HPDE6-E6E7 (cell line): Measurements from ENCODE around the gene PLXND1.

Experiments used
- DNase-seq: peaks from one replicate; pipeline ENCODE4 v3.0.0; 2011; ENCODE audit warnings: missing footprints; ENCODE audit errors: extremely low spot score

The PLXND1 gene

GRCh38 chr3:129562803-129563202 lies 43.7 kb downstream of the PLXND1 start:
- DNase-seq = no peak

DNA sequence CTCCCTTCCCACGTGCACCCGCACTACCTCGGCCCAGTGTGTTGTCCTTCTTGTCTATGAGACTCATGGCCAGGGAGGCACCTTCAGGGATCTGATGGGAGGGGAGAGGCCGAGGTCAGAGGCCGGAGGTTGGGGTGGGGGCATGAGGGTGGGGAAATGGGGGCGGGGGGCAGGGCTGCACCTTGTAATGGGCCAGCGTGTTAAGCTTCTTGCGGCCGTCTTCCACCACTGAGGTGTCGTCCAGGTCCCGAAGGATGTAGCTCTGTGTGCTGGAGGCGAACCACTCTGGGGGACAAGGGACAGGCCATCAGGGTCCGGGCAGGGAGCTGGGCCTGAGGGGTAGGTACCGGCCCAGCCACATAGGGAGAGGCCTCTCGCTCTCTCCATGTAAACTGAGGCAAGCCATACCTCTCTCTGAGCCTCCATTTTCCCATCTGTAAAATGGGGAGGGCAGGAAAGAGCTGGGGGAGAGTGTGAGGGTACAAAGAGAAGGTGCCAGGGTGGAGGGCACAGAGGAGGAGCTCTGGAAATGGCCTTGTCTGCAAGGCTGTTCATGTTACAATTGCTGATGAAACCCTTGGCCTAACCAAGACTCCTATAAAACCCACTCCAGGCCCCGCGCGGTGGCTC lies 44.7 kb downstream of the PLXND1 start:
- DNase-seq = no peak

DNA sequence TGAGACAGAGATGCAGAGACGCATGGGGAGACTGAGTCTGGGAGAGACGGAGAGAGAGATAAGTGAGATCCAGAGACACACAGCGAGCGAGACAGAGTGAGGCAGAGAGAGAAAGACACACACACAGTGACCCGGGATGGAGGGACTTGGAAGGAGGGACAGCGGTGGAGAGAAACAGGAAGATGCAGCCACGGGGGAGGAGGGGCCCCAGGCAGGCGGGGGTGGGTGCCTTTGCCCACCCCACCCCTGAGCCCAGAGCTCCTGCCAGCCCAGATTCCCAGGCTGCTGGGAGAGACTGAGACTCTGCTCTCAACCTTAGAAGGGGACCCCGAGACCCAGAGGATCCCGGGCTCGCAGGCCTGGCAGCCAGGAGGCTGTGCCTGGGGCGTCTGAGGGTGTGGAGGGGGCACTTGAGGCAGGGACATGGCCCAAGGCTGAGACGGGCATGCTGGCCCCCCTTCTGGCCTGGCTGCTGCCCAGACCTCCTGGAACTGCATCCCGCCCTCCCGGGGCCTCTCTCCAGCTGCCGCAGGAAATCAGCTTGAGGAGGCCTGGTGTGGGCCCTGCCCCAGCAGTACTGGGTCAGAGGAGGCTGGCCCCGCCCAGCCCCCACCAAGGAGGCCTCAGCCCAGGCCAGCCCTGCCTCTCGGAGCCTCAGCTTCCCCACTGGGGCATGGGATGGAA lies 45.4 kb downstream of the PLXND1 start:
- no peak for DNase-seq

DNA sequence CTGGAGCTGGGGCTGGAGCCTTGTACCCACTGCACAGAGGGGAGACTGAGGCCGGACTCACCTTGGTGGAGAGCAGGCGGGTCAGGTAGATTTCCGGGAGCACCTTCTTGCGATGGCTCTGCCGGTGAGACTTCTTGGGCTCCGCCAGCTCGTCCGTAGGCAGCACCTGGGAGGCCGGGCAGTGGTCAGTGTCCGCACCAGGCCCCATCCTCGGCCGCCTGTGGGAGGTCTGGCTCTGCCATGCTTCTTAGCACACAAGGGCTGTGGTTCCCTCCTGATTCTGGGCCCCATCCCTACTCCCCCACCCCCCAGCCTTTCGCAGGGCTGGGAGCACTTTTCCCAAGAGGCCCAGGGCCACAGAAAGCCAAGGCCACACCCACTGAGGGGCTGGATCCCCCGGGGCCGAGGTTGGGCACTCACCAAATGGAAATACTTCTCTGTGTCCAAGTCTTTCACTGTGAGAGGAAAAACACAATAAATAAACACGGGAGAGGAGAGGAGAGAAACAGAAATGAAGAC lies 46.1 kb downstream of the PLXND1 start:
- DNase-seq = no peak

DNA sequence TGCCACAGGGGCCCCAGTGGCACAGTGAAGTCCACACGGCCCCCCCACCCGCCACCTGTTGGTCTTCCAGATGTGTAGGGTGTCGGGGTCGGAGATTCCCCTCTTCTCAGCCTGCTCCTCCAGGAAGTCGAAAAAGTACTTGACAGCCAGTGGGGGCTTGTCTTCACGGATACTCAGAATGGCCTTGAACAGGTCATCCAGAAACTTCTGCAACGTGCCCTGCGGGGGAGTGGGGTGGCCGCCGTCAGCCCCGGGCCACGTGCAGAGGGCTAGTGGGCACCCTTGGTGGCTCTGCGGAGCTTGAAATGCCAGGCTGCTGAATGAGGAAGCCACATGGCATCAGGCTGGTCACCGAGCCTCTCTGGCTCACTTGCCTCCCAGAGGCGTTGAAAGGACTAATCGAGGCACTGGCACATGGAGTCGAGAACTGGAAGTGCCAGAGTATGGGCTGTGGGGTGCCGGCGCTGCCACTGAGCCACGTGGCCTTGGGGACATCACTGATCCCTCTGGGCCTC lies 46.9 kb downstream of the PLXND1 start:
- DNase-seq = no peak

- DNase-seq = no peak
Observed at GRCh38 chr3:129558772-129559564, 47.5 kb downstream of the PLXND1 start.

GRCh38 chr3:129558081-129558771 lies 48.2 kb downstream of the PLXND1 start:
- no peak for DNase-seq

GRCh38 chr3:129557548-129557894 lies 49.0 kb downstream of the PLXND1 start:
- no peak for DNase-seq

GRCh38 chr3:129556890-129557547 lies 49.5 kb downstream of the PLXND1 start:
- DNase-seq = no peak

DNA sequence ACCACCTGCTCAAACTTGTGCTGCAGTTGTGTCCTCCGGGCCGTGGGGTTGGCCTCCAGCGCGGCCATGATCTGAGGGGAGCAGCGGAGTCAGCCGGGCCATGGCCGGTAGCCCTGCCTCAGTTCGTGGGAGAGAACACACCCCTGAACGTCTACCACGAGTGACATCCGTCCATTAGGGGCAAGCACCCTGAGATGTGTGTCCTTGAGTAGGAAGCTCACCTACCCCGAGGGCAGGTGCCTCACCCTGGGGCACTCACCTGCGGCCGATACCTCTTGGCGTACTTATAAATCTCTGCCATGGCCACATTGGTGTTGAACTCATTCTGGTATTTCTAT lies 50.1 kb downstream of the PLXND1 start:
- no peak for DNase-seq

DNA sequence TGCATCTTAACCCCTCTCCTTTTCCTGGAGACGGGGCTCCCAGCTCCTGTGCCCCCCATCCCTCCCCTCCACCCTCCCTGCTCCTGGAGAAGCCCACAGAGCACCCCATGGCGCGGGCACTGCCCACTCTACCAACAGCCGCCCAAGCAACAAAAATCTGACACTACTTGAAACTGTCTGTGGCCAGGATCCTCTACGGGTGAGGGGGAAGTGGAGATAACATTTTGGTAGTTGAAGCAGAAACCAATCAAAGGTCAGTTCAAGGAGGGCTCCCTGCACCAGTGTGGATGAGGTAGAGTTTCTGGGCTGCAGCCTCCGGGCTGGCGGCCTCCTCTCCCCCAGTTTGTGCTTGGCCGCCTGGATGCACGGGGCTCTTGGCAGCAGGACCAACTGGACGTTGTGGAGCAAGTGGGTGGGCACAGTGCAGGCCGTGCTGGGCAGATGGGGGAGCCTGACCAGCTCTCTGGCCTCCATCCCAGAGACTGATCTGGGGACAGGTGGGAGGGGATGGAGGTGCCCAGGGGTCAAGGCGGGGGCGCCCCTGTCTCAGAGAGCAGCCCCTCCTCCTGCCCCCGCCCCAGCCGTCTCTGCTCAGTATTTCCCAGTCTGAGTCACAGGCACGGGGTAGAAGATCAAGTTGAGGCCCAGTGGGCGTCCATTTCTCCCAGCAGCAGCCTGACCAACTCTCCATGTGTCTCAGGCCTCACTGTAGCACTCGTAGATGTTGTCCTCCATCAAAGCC lies 50.7 kb downstream of the PLXND1 start:
- no peak for DNase-seq

GRCh38 chr3:129555153-129555550 lies 51.3 kb downstream of the PLXND1 start:
- DNase-seq = no peak

DNA sequence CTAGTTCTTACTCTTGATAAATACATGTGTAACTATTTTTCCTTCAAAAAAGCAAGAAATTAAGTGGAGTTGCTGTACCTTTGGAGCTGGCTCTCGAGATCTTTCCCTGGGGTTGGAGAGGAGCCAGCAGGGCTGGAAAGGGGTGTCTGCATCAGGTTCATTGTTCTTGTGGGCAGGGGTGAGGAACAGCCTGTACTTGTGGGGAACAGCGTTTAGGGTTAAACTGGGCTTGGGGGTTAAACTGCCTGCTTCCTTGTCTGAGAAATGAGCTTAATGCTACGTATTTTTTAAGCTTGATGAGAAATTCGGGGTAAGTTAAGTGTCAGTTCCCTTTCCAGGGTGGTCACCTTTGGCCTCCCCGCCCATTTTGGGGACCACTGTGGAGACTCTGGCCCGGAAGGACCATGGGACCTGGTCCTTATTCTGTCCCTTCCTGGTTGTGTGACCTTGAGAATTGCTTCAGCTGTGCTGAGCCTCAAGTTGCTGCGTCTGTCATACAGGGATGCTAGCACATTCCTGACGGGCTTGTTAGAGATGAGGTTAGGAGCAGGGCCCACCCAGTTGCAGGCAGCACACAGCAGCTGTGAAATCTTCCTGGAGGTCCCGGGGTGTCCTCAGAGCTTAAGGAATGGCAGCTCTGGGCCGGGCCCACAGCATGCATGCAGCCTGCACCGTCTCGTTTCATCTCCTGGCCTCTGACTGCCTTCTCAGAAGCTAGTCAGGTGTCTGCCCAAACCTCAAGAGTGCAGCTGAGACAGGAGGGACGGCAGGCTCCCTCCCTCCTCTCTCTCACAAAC lies 51.9 kb downstream of the PLXND1 start:
- no peak for DNase-seq

GRCh38 chr3:129553719-129554118 lies 52.8 kb downstream of the PLXND1 start:
- no peak for DNase-seq

DNA sequence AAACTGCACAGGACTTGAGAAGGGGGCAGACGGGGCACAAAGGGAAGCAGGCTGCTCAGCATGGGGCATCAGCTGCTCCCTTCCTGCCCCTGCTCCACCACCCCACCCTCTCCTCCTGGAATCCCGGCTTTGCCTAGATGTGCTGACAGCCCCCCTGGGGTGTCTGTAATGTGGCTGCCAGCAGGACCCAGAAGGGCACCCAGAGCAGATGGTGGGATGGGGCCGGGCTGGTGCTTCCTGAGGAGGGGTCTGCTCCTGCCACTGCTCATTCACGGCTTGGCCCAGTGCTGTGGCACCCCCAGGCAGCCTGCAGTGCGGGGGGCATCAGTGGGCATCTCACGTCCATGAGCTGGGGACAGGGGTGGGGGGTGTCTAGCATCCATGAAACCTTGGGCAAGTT lies 53.3 kb downstream of the PLXND1 start:
- no peak for DNase-seq

- no peak for DNase-seq
Observed at GRCh38 chr3:129552287-129553050, 54.0 kb downstream of the PLXND1 start.

DNA sequence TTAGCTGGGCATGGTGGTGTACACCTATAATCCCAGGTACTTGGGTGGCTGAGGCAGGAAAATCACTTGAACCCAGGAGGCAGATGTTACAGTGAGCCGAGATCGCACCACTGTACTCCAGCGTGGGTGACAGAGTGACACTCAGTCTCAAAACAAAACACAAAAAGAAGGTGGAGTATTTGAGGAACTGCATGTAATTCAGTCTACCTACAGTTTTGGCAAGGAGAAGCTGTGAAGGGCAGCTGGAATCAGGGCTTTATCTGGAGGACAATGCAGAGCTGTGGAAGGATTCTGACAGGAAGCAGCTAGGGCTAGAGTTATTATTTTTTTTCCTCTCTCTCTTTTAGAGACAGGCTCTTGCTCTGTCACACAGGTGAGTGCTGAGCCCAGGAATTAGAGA lies 56.7 kb downstream of the PLXND1 start:
- no peak for DNase-seq

DNA sequence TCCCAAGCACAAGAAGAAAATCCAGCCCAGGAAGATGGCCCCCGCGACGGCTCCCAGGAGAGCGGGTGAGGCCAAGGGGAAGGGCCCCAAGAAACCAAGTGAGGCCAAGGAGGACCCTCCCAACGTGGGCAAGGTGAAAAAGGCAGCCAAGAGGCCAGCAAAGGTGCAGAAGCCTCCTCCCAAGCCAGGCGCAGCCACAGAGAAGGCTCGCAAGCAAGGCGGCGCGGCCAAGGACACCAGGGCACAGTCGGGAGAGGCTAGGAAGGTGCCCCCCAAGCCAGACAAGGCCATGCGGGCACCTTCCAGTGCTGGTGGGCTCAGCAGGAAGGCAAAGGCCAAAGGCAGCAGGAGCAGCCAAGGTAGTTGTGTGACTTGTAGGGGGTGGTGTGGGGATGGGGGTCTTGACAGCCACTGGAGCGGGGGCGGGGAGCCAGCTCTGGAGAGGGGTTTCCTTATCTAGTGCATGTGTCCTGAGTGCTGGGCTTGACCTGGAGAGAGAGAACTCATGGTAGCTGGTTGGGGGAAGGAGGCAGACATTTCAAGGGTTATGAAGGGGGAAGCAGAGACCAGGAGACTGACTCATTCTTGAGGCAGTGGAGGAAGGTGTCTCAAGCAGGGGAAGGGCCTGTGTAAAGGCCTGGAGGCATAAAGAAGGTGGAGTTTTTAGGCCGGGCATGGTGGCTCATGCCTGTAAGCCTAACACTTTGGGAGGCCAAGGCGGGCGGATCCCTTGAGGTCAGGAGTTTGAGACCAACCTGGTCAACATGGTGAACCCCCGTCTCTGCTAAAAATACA lies 57.3 kb downstream of the PLXND1 start:
- DNase-seq = peak; percentile 87
